HFFc6 (cell line): ENCODE measurements around the gene AP1M2. TPM values are rescaled to one million over a fixed set of nuclear protein-coding genes. Genes with fewer than 3 reads are reported as not detected.
A peak's percentile ranks its signal among the peaks of the same experiment; 100 is the strongest.
"Not testable (repeated sequence)": the region's sequence is repeated elsewhere in the genome, so short reads cannot be mapped to it uniquely, and the experiment has no call there.

Experiments used
- DNase-seq: peaks from one replicate; pipeline ENCODE4 v3.0.0-alpha.2; 2018
- H3K27ac Mint-ChIP-seq: 2 replicates; pipeline ENCODE4 v1.8.0; 2020; ENCODE audit warnings: mild to moderate bottlenecking, mixed read lengths
- H3K27me3 Mint-ChIP-seq: 2 replicates; pipeline ENCODE4 v1.8.0; 2021; ENCODE audit warnings: mild to moderate bottlenecking, moderate library complexity, mixed read lengths; ENCODE audit not compliant: insufficient read depth
- H3K36me3 Mint-ChIP-seq: 2 replicates; pipeline ENCODE4 v1.8.0; 2021; ENCODE audit warnings: low read depth, mixed read lengths
- H3K4me1 Mint-ChIP-seq: 2 replicates; pipeline ENCODE4 v1.8.0; 2020; ENCODE audit warnings: low read depth, mixed read lengths
- H3K4me3 Mint-ChIP-seq: 2 replicates; pipeline ENCODE4 v1.8.0; 2020; ENCODE audit warnings: mild to moderate bottlenecking, moderate library complexity, mixed read lengths
- H3K9me3 Mint-ChIP-seq: 2 replicates; pipeline ENCODE4 v1.8.0; 2020; ENCODE audit warnings: mild to moderate bottlenecking, mixed read lengths
- total RNA-seq, 6 experiments: library from RNA; stranded (reverse); fragmentation: NEBNext Ultra II Directional; extraction: Animal tissue kit (Norgen Biotek cat#: 25700); gene quantifications; 2 replicates in 1 of 6; 3 replicates in 5 of 6; pipeline ENCODE4 v1.2.3, GENCODE V29; 2021
- TF ChIP-seq, protein P1 (sequence below): fragments of 200-600 bp; sonication (generic); IDR thresholded peaks from 2 replicates; pipeline ENCODE4 v1.5.0; 2021; ENCODE audit warnings: antibody characterized with exemption, mild to moderate bottlenecking

Gene AP1M2
- total RNA-seq, 6 experiments from 2014 or later, result 0.12 to 1.3 (median 0.59) TPM; not detected in 3

DNA sequence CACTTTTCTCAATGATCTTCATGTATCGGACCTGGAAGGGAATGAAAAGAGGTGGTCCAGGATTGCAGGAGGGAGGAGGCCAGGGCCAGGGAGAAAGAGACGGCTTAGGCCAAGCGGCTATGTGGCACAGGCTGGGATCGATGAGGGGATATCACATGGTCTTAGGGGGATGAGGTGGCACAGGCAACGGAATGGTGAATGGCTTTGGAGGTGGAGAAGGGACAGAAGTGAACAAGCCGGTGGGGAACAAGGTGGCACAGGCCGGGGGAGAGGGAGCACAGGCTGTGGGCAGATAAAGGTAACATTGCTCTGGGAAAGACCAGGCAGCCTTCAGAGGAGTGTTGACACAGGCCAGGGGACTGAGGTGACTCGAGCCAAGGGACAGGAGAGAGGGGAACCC lies 12.7 kb downstream of the AP1M2 start:
- Mint-ChIP-seq H3K27ac (no peak overlapping the region), H3K27me3 (peaks cover 5% of the 10 kb centered on the region), H3K9me3 (no peaks in the 10 kb centered on the region), H3K36me3 (0 out of 2 replicates have a peak, but pooled peaks cover under 1% of the 10 kb centered on the region), H3K4me1 (peaks cover 15% of the 10 kb centered on the region), H3K4me3 (no peak overlapping the region)
- DNase-seq, result no peak
- TF ChIP-seq, protein P1, sequence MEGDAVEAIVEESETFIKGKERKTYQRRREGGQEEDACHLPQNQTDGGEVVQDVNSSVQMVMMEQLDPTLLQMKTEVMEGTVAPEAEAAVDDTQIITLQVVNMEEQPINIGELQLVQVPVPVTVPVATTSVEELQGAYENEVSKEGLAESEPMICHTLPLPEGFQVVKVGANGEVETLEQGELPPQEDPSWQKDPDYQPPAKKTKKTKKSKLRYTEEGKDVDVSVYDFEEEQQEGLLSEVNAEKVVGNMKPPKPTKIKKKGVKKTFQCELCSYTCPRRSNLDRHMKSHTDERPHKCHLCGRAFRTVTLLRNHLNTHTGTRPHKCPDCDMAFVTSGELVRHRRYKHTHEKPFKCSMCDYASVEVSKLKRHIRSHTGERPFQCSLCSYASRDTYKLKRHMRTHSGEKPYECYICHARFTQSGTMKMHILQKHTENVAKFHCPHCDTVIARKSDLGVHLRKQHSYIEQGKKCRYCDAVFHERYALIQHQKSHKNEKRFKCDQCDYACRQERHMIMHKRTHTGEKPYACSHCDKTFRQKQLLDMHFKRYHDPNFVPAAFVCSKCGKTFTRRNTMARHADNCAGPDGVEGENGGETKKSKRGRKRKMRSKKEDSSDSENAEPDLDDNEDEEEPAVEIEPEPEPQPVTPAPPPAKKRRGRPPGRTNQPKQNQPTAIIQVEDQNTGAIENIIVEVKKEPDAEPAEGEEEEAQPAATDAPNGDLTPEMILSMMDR, result no peak

- H3K27ac Mint-ChIP-seq, result not testable (repeated sequence)
Observed at GRCh38 chr19:10573793-10574192, 13.3 kb downstream of the AP1M2 start.

GRCh38 chr19:10568826-10569651 lies 18.1 kb downstream of the AP1M2 start, which contains the start of gene CDKN2D:
Gene CDKN2D (minus strand): TSS chr19:10568979. CDS start chr19:10568653, 326 bp downstream.
- DNase-seq, result peak; percentile 99
- Mint-ChIP-seq H3K36me3 (0 out of 2 replicates have a peak, but pooled peaks cover 4% of the 10 kb centered on the region), H3K27ac (peak within 1 kb of the TSS; percentile 93), H3K9me3 (no peaks in the 10 kb centered on the region), H3K27me3 (peaks cover 8% of the 10 kb centered on the region; the same call in 1 of the 2 replicates), H3K4me3 (peak within 1 kb of the TSS; percentile 92), H3K4me1 (peaks cover 47% of the 10 kb centered on the region)
- TF ChIP-seq, protein P1, result peak; percentile 82

More at GRCh38 chr19:10573793-10574192, 13.3 kb downstream of the AP1M2 start:
- H3K27me3 Mint-ChIP-seq, H3K9me3 Mint-ChIP-seq, H3K4me3 Mint-ChIP-seq, H3K36me3 Mint-ChIP-seq, DNase-seq: not testable (repeated sequence)
- peaks cover 19% of the 10 kb centered on the region for H3K4me1 Mint-ChIP-seq

GRCh38 chr19:10568062-10568825 lies 18.9 kb downstream of the AP1M2 start:
- Mint-ChIP-seq H3K36me3 (0 out of 2 replicates have a peak, but pooled peaks cover 4% of the 10 kb centered on the region), H3K4me1 (peaks cover 47% of the 10 kb centered on the region), H3K9me3 (no peaks in the 10 kb centered on the region), H3K27ac (peak overlapping the region; percentile 79), H3K27me3 (peaks cover 8% of the 10 kb centered on the region; the same call in 1 of the 2 replicates), H3K4me3 (peak overlapping the region; percentile 92)
- TF ChIP-seq, protein P1, result no peak
- no peak for DNase-seq

DNA sequence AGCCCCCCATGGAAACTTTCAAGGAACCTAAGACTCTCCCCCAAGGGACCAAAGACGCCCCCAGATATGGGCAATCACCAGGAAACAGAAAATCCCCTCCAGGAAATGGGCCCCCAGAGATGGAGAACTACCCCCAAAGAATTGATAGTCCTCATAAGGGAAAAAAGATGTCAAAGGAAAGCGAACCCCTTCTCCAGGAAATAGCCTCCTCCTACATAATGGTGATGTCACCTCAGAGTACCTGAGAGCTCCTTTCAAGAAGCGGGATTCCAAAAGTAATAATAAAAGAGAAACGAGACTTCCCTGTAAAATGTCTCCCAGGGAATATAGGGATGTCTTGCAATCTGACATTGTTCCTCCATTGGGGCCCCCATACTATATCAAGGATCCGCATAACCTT lies 19.5 kb downstream of the AP1M2 start:
- peak overlapping the region; percentile 92 for H3K4me3 Mint-ChIP-seq
- H3K27me3 Mint-ChIP-seq, result peaks cover 8% of the 10 kb centered on the region; the same call in 1 of the 2 replicates
- peaks cover 46% of the 10 kb centered on the region for H3K4me1 Mint-ChIP-seq
- H3K9me3 Mint-ChIP-seq, result no peaks in the 10 kb centered on the region
- peak overlapping the region; percentile 79 for H3K27ac Mint-ChIP-seq
- 0 out of 2 replicates have a peak, but pooled peaks cover 4% of the 10 kb centered on the region for H3K36me3 Mint-ChIP-seq
- TF ChIP-seq, protein P1, result no peak
- no peak for DNase-seq
